Measurements from ENCODE around the gene CYRIA. TPM values are rescaled to one million over a fixed set of nuclear protein-coding genes. Genes with fewer than 3 reads are reported as not detected.
A peak's percentile ranks its signal among the peaks of the same experiment; 100 is the strongest.

CYRIA gene
- total and polyA plus RNA-seq, 4 donors, result 1.3 to 4.3 (median 2.4) TPM

DNA sequence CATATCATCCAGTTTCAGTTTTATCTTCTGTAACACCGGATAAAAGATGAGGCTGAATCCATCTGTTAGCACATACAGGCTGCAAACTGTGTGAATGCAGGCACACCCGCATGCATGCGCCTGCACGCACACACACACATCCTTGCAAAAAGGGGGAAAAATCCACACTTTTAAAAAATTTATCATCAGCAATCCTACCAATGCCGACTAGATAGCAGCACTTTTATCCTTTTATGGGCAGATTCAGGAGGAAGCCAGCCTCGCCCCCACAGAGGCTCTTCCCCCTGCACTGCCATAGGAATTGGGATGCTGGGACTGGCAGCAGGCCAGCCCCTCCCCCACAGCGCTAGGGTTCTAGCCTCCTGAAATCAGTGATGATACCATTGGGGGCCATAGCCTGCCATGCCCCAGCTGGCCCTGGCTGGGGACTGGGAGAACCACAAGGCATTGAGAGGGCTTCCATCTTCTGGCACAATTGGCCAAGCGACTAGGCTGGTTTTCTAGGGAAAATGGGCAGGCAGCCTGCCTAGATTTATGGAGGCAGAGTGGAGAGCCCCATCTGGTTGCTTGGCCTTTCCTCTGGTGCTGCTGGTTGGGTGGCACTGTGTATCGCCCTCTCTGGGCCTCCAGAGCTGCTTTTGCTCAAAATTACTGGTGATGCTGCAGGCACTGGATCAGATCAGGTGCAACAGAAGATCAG, 25.5 kb downstream of the CYRIA start:
- Histone ChIP-seq H3K9me3 (ENCODE audit: control insufficient read depth in 4 of 4, low read length in 3 of 4) (no peaks in the 10 kb centered on the region), H3K4me1 (ENCODE audit: control insufficient read depth in 4 of 4, insufficient read depth in 4 of 4, low read length in 3 of 4) (peaks cover 0 to 8% (median 0%) of the 10 kb centered on the region in 4 donors), H3K27me3 (ENCODE audit: control insufficient read depth in 4 of 4, insufficient read depth in 4 of 4, low read length in 3 of 4) (no peaks in the 10 kb centered on the region), H3K4me3 (ENCODE audit: low read depth in 1 of 3, low read length in 3 of 3) (no peak overlapping the region), H3K36me3 (ENCODE audit: control insufficient read depth in 4 of 4, insufficient read depth in 3 of 4, low read depth in 1 of 4, low read length in 3 of 4) (no peaks in the 10 kb centered on the region), H3K27ac (ENCODE audit: low read depth in 1 of 2, low read length in 2 of 2) (no peak overlapping the region), H3K9ac (ENCODE audit: low read depth in 1 of 2, low read length in 2 of 2) (no peak overlapping the region)
- no peak for TF ChIP-seq JUND (IDR thresholded peaks at IDR 0.05)
- TF ChIP-seq REST (IDR thresholded peaks at IDR 0.05), result no peak
- TF ChIP-seq ATF3 (IDR thresholded peaks at IDR 0.05), result no peak
- no peak for TF ChIP-seq NR2F2 (IDR thresholded peaks at IDR 0.05)
- TF ChIP-seq TAF1 (conservative IDR thresholded peaks at IDR 0.05), result no peak
- no peak for TF ChIP-seq EGR1 (IDR thresholded peaks at IDR 0.05; ENCODE audit: low read depth in 2 of 2)
- no peak for TF ChIP-seq RXRA (IDR thresholded peaks at IDR 0.05)
- no peak for TF ChIP-seq FOXA1 (IDR thresholded peaks at IDR 0.05)
- no peak for TF ChIP-seq CTCF (IDR thresholded peaks at IDR 0.05; ENCODE audit: low read depth, low read length, missing input control)
- WGBS, result 83% methylated on average over 9 of the region's 9 CpGs
- DNase-seq (ENCODE audit: low spot score), result no peak

DNA sequence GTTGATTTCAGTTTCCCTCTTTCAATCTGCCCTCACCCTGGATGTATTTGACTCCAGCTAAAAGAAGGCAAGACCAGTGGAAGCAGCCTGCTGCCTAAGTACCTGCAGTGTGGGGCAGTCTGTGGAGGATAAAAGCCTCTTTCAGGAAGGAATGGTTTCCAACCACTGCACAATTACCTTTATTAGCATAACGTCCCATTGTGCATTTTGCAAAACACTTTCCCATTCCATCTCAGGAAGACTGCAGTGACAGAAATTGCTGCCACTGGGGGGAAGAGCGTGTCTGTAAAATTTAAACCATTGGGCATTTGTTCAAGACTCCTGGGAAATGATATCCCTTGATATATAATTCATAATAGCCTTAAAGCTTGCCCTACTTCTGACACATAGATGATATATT, 26.2 kb downstream of the CYRIA start:
- Histone ChIP-seq H3K9me3 (ENCODE audit: control insufficient read depth in 4 of 4, low read length in 3 of 4) (no peaks in the 10 kb centered on the region), H3K4me3 (ENCODE audit: low read depth in 1 of 3, low read length in 3 of 3) (no peak overlapping the region), H3K27ac (ENCODE audit: low read depth in 1 of 2, low read length in 2 of 2) (no peak overlapping the region), H3K36me3 (ENCODE audit: control insufficient read depth in 4 of 4, insufficient read depth in 3 of 4, low read depth in 1 of 4, low read length in 3 of 4) (no peaks in the 10 kb centered on the region), H3K4me1 (ENCODE audit: control insufficient read depth in 4 of 4, insufficient read depth in 4 of 4, low read length in 3 of 4) (peaks cover 0 to 8% (median 0%) of the 10 kb centered on the region in 4 donors), H3K27me3 (ENCODE audit: control insufficient read depth in 4 of 4, insufficient read depth in 4 of 4, low read length in 3 of 4) (no peaks in the 10 kb centered on the region), H3K9ac (ENCODE audit: low read depth in 1 of 2, low read length in 2 of 2) (no peak overlapping the region)
- no peak for DNase-seq (ENCODE audit: low spot score)
- TF ChIP-seq NR2F2 (IDR thresholded peaks at IDR 0.05) (no peak), RAD21 (IDR thresholded peaks at IDR 0.05) (peak; percentile 29 to 30), ZBTB33 (IDR thresholded peaks at IDR 0.05) (no peak), SP1 (IDR thresholded peaks at IDR 0.05) (no peak), REST (IDR thresholded peaks at IDR 0.05) (no peak), FOXA1 (IDR thresholded peaks at IDR 0.05) (no peak), JUND (IDR thresholded peaks at IDR 0.05) (no peak), HNF4A (conservative IDR thresholded peaks at IDR 0.05) (no peak), CTCF (IDR thresholded peaks at IDR 0.05; ENCODE audit: low read depth, low read length, missing input control) (no peak)
- 73% methylated on average over 2 of the region's 2 CpGs for WGBS

Data from liver (tissue), 9 donors.